DMS153 treated with DMSO at 0.1 percent for 48 hours (cell line): ENCODE data around the gene LNPEP.
"Not testable (repeated sequence)": the region's sequence is repeated elsewhere in the genome, so short reads cannot be mapped to it uniquely, and the experiment has no call there.

Experiments
- DNase-seq: peaks from one replicate; lab custom pipeline; 2025; ENCODE audit not compliant: unreplicated experiment; lab: John Stamatoyannopoulos, UW

The LNPEP gene

GRCh38 chr5:96928931-96929708 lies 6.8 kb upstream of the LNPEP start:
- DNase-seq = no peak

DNA sequence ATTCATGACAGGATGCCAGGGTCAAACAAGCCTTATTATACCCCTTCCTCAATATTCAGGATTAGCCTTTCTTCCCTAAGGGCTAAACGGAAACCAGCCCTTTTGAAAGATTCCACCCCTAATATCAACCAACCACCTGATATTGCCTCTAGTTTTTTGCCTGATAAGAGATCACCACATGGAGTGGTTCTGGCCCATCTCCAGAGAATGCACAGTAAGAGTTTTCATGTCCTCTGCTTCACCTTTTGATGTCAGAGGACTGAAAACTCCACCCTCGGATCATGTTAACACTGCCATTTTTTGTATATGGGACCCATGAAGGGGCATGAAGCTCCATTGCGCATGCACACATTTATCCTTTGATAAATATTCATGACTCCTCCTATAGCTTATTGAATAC lies 5.8 kb upstream of the LNPEP start:
- DNase-seq = no peak

DNA sequence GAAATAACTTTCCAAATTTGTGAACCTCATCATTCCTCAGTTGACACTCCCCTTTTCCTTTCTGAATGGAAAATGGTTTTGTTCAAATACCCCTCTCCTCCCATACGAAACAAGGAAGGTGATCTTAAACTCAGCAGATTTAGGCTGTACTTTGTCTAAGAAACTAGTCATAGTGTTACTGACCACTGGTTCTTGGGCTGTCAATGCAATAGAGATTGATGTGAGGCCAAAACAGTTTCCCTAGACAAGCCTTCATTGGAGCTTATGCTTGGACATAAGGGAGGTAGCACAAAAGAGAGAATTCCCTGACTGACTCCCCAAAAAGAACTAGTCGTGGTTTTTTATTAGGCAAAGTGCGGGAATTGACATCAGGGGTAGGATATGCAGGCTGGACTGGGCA lies 5.3 kb upstream of the LNPEP start:
- no peak for DNase-seq

DNA sequence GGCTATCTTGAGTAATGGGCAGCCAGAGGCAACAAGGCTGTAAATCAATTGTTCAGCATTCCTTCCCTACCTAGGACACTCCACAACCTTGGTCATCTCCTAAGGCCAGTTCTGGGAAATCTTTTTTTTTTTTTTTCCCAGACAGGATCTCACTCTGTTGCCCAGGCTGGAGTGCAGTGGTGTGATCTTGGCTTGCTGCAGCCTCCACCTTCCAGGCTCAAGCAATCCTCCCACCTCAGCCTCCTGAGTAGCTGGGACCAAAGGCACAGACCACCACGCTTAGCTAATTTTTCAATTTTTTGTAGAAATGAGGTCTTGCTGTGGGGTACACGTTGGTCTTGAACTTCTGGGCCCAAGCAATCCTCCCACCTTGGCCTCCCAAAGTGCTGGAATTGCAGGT lies 4.8 kb upstream of the LNPEP start:
- not testable (repeated sequence) for DNase-seq

DNA sequence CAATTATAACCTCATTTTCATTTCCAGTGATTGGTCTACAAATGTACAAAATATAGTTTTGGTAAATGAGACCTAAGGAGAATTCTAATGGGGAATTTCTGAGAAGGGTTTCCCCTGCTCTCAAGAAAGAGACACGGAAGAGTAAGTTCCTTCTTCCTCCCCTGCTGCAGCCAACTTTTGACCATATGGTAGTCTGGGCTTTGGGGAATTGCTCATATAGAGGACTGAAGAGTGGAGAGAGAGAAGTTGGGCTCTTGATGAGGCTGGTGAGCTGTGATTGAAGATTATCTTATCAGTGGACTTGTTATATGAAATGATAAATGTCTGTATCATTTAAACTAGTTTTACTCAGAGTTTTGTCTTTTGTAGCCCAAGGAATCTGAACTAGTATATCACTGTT lies 4.3 kb upstream of the LNPEP start:
- no peak for DNase-seq

DNA sequence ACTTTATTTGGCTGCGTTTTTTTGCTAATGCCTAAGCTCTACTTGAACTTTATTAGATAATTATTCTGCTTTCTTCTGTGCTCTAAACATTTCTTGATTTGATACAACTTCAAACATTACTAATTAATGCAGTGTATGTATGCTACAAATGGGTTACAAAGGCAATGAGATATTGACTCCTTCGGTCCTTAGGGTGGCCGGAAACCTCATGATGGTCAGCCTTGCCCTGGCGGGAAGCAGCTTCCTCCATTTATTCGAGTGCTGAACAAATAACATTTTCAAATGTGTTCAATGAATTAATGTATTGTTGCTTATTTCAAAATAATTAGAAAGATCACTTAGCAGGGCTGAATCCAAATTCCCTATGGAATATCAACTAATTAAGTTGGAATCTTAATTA lies 3.9 kb upstream of the LNPEP start:
- no peak for DNase-seq

DNA sequence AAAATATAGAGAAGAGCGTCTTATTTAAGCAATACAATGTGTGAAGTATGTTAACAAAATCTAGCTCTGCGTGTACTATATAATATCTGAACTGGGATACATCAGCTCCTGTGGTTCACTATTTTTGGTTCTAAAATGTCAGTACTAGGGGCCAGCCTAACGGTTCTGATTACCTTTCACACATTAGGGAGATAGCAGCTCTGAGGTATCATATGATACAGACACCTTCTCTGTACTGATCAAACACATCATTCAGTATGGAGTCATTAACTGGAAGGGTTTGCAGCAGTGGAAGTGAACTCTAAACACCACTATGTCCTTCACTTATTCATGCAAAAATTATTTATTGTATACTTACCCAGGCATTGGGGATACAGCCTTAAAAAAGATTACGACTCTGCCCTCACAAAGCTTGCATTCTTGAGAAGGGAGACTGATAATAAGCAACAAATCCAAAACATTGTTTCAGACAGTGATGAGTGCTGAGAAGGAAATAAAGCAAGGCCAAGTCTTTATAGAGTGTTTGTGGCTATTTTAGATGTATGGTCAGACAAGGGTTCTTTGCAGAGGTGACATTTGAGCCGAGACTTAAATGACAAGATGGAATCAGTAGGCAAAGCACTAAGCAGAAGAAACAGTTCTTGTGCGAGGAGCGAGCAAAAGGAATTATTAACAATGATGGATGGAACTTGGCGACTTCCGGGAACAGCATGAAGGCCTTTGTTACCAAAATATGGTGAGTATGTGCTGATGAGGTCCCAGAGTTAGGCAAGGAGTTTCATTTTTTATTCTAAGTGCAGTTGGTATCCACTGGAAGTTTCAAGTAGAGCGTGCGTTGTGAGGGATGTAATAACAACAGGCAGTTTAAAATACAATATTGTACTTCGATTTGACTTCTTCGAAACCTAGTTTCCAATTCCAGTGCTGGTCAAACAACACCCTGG lies 1.8 kb upstream of the LNPEP start:
- no peak for DNase-seq

GRCh38 chr5:96934708-96935558 lies 947 bp upstream of the LNPEP start:
- DNase-seq = peak; percentile 62

DNA sequence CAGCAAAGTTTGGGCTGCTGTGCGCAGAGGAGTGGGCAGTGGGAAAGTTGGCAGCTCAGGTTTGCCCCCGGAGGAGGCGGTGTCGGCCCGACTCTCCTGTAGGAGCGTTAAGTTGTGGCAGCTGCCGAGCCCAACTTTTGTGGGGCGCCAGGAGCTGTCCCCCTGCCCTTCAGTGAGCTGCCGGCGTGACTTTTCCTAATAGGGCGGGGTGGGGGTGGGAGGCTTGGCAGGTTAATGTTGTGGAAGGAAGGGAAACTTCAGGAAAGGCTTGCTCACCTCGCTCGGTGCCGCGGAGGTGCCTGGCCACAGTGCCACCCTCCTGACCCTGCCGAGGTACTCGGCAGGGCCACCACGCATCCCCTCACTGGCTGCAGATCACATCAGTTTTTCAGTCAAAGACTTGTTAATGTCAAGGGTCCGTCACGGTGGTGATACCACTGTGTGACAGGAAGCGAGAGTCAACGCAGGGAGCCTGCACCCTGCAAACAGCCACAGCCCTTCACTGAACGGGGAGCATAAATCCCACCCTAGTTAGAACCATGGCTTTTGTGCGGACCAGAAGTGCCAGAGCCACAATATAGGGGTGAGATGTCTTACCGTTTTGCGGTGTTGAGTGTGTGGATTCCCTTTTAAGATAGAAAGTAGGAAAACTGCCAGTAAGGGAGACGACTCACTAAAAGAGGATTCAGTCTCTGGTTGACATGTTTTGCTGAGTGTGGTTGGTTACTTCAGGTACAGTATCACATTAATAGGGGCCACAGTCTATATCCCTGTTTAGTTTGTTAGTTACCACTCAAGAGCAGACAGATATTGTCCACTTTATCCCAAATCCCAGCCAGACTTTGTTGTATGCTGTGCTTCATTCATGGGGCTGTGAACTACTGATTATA lies 796 bp downstream of the LNPEP start:
- DNase-seq = no peak

DNA sequence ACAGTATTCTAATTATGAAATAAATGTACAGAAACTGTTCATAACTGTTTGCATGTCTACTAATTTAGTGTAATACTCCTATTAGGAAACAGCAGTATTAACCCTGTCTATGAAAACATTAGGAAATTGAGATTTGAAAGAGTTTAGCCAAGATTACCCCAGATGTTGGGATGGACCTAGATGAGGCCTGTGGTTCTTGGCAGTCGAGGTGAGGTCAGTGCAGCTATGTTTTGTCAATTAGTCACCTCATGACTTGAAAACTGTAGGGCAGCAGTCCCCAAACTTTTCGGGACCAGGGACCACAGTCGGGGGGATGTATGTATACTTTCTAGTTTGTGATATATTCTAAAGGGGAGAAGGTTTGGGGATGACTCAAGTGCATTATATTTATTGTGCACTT lies 4.7 kb downstream of the LNPEP start:
- DNase-seq = no peak

DNA sequence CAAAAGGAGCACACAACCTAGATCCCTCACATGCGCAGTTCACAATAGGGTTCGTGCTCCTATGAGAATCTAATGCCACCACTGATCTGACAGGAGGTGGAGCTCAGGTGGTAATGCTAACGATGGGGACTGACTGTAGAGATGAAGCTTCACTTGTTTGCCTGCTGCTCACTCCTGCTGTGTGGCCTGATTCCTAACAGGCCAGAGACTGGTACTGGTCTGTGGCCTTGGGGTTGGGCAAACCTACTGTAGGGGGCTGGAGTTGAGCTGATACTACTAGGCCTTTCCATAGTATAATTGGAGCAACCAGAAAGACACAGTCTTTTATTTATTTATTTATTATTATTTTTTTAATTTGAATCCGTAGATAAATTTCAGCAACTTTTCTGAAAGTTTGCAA lies 5.3 kb downstream of the LNPEP start:
- DNase-seq = no peak

DNA sequence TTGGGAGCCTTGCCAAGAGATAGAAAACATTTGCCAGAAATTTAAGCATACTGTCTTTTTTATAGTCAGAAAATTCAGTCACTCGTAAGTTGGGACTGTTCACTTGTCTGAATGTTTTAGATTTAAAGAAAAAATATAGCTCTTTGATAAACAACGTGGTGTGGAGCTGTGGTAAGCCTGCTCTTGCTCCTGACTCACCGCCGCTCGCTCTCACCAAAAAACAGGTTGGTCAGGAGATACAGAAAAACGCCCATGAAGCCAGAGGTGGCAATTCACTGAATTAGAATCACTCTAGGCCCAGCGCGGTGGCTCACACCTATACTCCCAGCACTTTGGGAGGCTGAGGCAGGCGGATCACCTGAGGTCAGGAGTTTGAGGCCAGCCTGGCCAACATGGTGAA lies 6.2 kb downstream of the LNPEP start:
- no peak for DNase-seq

- DNase-seq = no peak
These were observed 7.0 kb downstream of the LNPEP start for GRCh38 chr5:96942911-96943310.

DNA sequence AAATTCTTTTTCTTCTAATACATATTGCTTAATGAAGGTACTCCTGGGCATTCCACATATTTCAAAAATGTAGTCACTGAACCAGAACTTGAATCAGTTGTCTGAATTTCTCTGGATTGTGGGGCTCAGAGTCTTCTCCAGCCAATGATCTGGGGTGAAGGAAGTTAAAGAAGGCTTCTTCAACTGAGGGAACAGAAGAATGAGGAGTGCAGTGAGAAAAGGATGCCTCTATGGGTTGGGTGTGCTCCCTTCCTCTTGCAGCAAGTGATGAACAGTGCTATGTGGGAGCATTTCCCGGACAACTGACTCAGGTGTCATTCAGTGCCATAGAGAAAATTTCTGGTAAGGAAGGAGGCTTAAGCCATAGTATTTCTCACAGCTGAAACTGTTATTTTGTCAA lies 7.9 kb downstream of the LNPEP start:
- DNase-seq = no peak

GRCh38 chr5:96945144-96945897 lies 9.4 kb downstream of the LNPEP start:
- DNase-seq = no peak

DNA sequence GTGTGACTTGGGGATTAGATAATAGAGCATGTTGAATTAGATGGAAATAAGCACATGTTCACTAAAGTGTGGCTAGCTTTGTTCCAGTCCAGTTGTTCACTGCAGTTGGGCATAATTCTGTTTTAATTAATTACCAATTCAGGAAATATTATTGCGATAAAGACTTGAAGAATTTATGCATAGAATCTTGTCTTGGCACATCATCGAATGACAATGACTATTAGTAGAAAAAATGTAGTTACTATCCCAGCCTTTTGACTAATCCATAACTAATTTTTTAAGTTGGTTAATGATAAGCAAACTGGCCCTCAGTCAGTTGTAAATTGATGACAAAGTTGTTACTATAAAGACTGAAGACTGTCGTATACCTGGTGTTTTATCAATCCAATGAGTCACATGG lies 10.5 kb downstream of the LNPEP start:
- DNase-seq = no peak

GRCh38 chr5:96952118-96952750 lies 16.4 kb downstream of the LNPEP start:
- DNase-seq = no peak

- no peak for DNase-seq
These were observed 17.3 kb downstream of the LNPEP start for GRCh38 chr5:96952974-96953730.
